ENCODE data around the gene TMEM37.

TMEM37 gene

GRCh38 chr2:119422360-119423107 is 9.1 kb upstream of the TMEM37 start:
- peaks cover 7% of the 10 kb centered on the region for H3K36me3 Mint-ChIP-seq (ENCODE audit: low read depth)
- peaks cover 6% of the 10 kb centered on the region for H3K9me3 Mint-ChIP-seq
- no peak for TF ChIP-seq CTCF (IDR thresholded peaks at IDR 0.05; ENCODE audit: unreplicated experiment in 3 of 3)

GRCh38 chr2:119423108-119423444 is 8.6 kb upstream of the TMEM37 start:
- Mint-ChIP-seq H3K4me3 (no peak overlapping the region), H3K9me3 (peaks cover 6% of the 10 kb centered on the region), H3K36me3 (ENCODE audit: low read depth) (peaks cover 7% of the 10 kb centered on the region), H3K4me1 (peaks cover 25% of the 10 kb centered on the region), H3K27me3 (ENCODE audit: low read depth) (peaks cover 17% of the 10 kb centered on the region), H3K27ac (peak overlapping the region; percentile 55 to 72 (median 60))
- TF ChIP-seq CTCF (IDR thresholded peaks at IDR 0.05; ENCODE audit: unreplicated experiment in 3 of 3), result no peak

More at GRCh38 chr2:119422360-119423107, 9.1 kb upstream of the TMEM37 start:
- Mint-ChIP-seq H3K27me3 (ENCODE audit: low read depth) (peaks cover 12% of the 10 kb centered on the region), H3K4me1 (peaks cover 22% of the 10 kb centered on the region), H3K4me3 (no peak overlapping the region), H3K27ac (peak overlapping the region; percentile 55 to 72 (median 60))

GRCh38 chr2:119423811-119424210 is 7.8 kb upstream of the TMEM37 start:
- TF ChIP-seq CTCF (IDR thresholded peaks at IDR 0.05; ENCODE audit: unreplicated experiment in 3 of 3), result no peak
- peaks cover 6% of the 10 kb centered on the region for H3K9me3 Mint-ChIP-seq
- H3K4me3 Mint-ChIP-seq, result no peak overlapping the region
- peaks cover 7% of the 10 kb centered on the region for H3K36me3 Mint-ChIP-seq (ENCODE audit: low read depth)
- no peak overlapping the region for H3K27ac Mint-ChIP-seq
- peaks cover 19% of the 10 kb centered on the region for H3K27me3 Mint-ChIP-seq (ENCODE audit: low read depth)
- peaks cover 25% of the 10 kb centered on the region for H3K4me1 Mint-ChIP-seq

- Mint-ChIP-seq H3K36me3 (ENCODE audit: low read depth) (peaks cover 7% of the 10 kb centered on the region), H3K27me3 (ENCODE audit: low read depth) (peaks cover 19% of the 10 kb centered on the region), H3K4me1 (peaks cover 32% of the 10 kb centered on the region), H3K4me3 (no peak overlapping the region), H3K9me3 (peaks cover 6% of the 10 kb centered on the region), H3K27ac (no peak overlapping the region)
- TF ChIP-seq CTCF (IDR thresholded peaks at IDR 0.05; ENCODE audit: unreplicated experiment in 3 of 3), result no peak
Observed at GRCh38 chr2:119424284-119425118, 7.2 kb upstream of the TMEM37 start.

- peak overlapping the region in 1 of 3 experiments; percentile 52 for H3K27ac Mint-ChIP-seq
- H3K27me3 Mint-ChIP-seq (ENCODE audit: low read depth), result peaks cover 19% of the 10 kb centered on the region
- no peak for TF ChIP-seq CTCF (IDR thresholded peaks at IDR 0.05; ENCODE audit: unreplicated experiment in 3 of 3)
- H3K4me3 Mint-ChIP-seq, result no peak overlapping the region
- peaks cover 7% of the 10 kb centered on the region for H3K36me3 Mint-ChIP-seq (ENCODE audit: low read depth)
- peaks cover 6% of the 10 kb centered on the region for H3K9me3 Mint-ChIP-seq
- H3K4me1 Mint-ChIP-seq, result peaks cover 32% of the 10 kb centered on the region
Observed at GRCh38 chr2:119425119-119425405, 6.6 kb upstream of the TMEM37 start.
